WTC11 (cell line): ENCODE measurements around the gene TMEM9. TPM values are rescaled to one million over a fixed set of nuclear protein-coding genes. Genes with fewer than 3 reads are reported as not detected.

Source experiments
- ATAC-seq: fragments of 200-7000 bp; cut with Tn5 transposase; 2 replicates; pipeline ENCODE4 v1.10.0; 2021; ENCODE audit warnings: mild to moderate bottlenecking, moderate library complexity
- CTCF ChIA-PET: fragments of 300-600 bp; sonication (Branson Sonifier 250); formaldehyde crosslinking; loops from one replicate; lab custom pipeline; 2021; ENCODE audit warnings: antibody characterized with exemption; lab: Charles Lee
- POLR2A ChIA-PET: fragments of 350-600 bp; sonication (Branson Sonifier 250); formaldehyde crosslinking; loops from one replicate; lab custom pipeline; 2021; ENCODE audit warnings: antibody characterized with exemption; lab: Charles Lee
- DNase-seq: peaks from one replicate; pipeline ENCODE4 v3.0.0; 2021; ENCODE audit warnings: low spot score
- H3K27ac Mint-ChIP-seq: 2 replicates; pipeline ENCODE4 v1.8.0; 2021; ENCODE audit warnings: mixed read lengths
- H3K27me3 Mint-ChIP-seq: 2 replicates; pipeline ENCODE4 v1.8.0; 2021; ENCODE audit warnings: low read depth, mild to moderate bottlenecking, moderate library complexity, mixed read lengths
- H3K36me3 Mint-ChIP-seq: 2 replicates; pipeline ENCODE4 v1.8.0; 2021; ENCODE audit warnings: mixed read lengths
- H3K4me1 Mint-ChIP-seq: 2 replicates; pipeline ENCODE4 v1.8.0; 2022; ENCODE audit warnings: mixed read lengths
- H3K4me3 Mint-ChIP-seq: 2 replicates; pipeline ENCODE4 v1.8.0; 2021; ENCODE audit warnings: mild to moderate bottlenecking, moderate library complexity, mixed read lengths
- H3K9me3 Mint-ChIP-seq: 2 replicates; pipeline ENCODE4 v1.8.0; 2021; ENCODE audit warnings: mixed read lengths
- CDX4 ChIP-seq: fragments of 250-450 bp; sonication (Bioruptor Pico); IDR thresholded peaks from 2 replicates; pipeline ENCODE4 v1.9.0; 2021; ENCODE audit warnings: moderate library complexity, mild to moderate bottlenecking, inconsistent platforms, borderline replicate concordance
- CREB1 ChIP-seq: sonication (generic); formaldehyde crosslinking; IDR thresholded peaks from 2 replicates; pipeline ENCODE4 v1.8.0; 2023; ENCODE audit warnings: mild to moderate bottlenecking, missing genetic modification reagents
- CREM ChIP-seq: sonication (generic); formaldehyde crosslinking; IDR thresholded peaks from 2 replicates; pipeline ENCODE4 v1.8.1; 2022; ENCODE audit warnings: mild to moderate bottlenecking, missing genetic modification reagents, moderate library complexity
- E2F1 ChIP-seq: sonication (generic); formaldehyde crosslinking; IDR thresholded peaks from 2 replicates; pipeline ENCODE4 v1.8.0; 2022; ENCODE audit warnings: mild to moderate bottlenecking, missing genetic modification reagents
- ELF4 ChIP-seq: sonication (generic); formaldehyde crosslinking; IDR thresholded peaks from 2 replicates; pipeline ENCODE4 v1.8.1; 2022; ENCODE audit warnings: low read depth, mild to moderate bottlenecking, moderate library complexity, missing genetic modification reagents
- ETV6 ChIP-seq: sonication (generic); formaldehyde crosslinking; IDR thresholded peaks from 2 replicates; pipeline ENCODE4 v1.8.1; 2022; ENCODE audit warnings: mild to moderate bottlenecking, missing genetic modification reagents
- FOXJ3 ChIP-seq: sonication (generic); formaldehyde crosslinking; IDR thresholded peaks from 2 replicates; pipeline ENCODE4 v1.9.0; 2021; ENCODE audit warnings: missing genetic modification reagents, mild to moderate bottlenecking, borderline replicate concordance
- FOXK1 ChIP-seq: sonication (generic); formaldehyde crosslinking; IDR thresholded peaks from 2 replicates; pipeline ENCODE4 v1.8.0; 2022; ENCODE audit warnings: mild to moderate bottlenecking, moderate library complexity, missing genetic modification reagents
- FOXP1 ChIP-seq: sonication (generic); formaldehyde crosslinking; IDR thresholded peaks from 2 replicates; pipeline ENCODE4 v1.8.0; 2022; ENCODE audit warnings: missing genetic modification reagents, mild to moderate bottlenecking, moderate library complexity, borderline replicate concordance
- GABPB1 ChIP-seq: sonication (generic); formaldehyde crosslinking; IDR thresholded peaks from 2 replicates; pipeline ENCODE4 v1.8.1; 2023; ENCODE audit warnings: mild to moderate bottlenecking, missing genetic modification reagents
- GRHL2 ChIP-seq: fragments of 250-450 bp; sonication (Bioruptor Pico); IDR thresholded peaks from 2 replicates; pipeline ENCODE4 v1.8.0; 2022; ENCODE audit warnings: mild to moderate bottlenecking, moderate library complexity; ENCODE audit not compliant: insufficient replicate concordance, severe bottlenecking
- IRF2 ChIP-seq: sonication (generic); formaldehyde crosslinking; IDR thresholded peaks from 2 replicates; pipeline ENCODE4 v1.8.0; 2022; ENCODE audit warnings: low read depth, missing genetic modification reagents, borderline replicate concordance
- JAZF1 ChIP-seq: fragments of 250-450 bp; sonication (Bioruptor Pico); IDR thresholded peaks from 2 replicates; pipeline ENCODE4 v1.9.0; 2021; ENCODE audit warnings: moderate library complexity, mild to moderate bottlenecking, inconsistent platforms
- MXD4 ChIP-seq: fragments of 250-450 bp; sonication (Bioruptor Pico); IDR thresholded peaks from 2 replicates; pipeline ENCODE4 v1.8.0; 2021; ENCODE audit warnings: mild to moderate bottlenecking, moderate library complexity, borderline replicate concordance
- NFE2L1 ChIP-seq: sonication (generic); formaldehyde crosslinking; IDR thresholded peaks from 2 replicates; pipeline ENCODE4 v1.8.1; 2023; ENCODE audit warnings: missing genetic modification reagents
- NFYB ChIP-seq: sonication (generic); formaldehyde crosslinking; conservative IDR thresholded peaks from 2 replicates; pipeline ENCODE4 v1.8.0; 2022; ENCODE audit warnings: low read depth, missing genetic modification reagents
- NR3C1 ChIP-seq: sonication (generic); formaldehyde crosslinking; conservative IDR thresholded peaks from 2 replicates; pipeline ENCODE4 v1.8.1; 2023; ENCODE audit warnings: low read depth, mild to moderate bottlenecking, missing genetic modification reagents
- SMAD4 ChIP-seq: sonication (generic); formaldehyde crosslinking; IDR thresholded peaks from 2 replicates; pipeline ENCODE4 v1.8.0; 2022; ENCODE audit warnings: mild to moderate bottlenecking, missing genetic modification reagents
- TEAD4 ChIP-seq: sonication (generic); formaldehyde crosslinking; IDR thresholded peaks from 2 replicates; pipeline ENCODE4 v1.8.0; 2022; ENCODE audit warnings: mild to moderate bottlenecking, missing genetic modification reagents
- TP53 ChIP-seq: sonication (generic); formaldehyde crosslinking; IDR thresholded peaks from 2 replicates; pipeline ENCODE4 v1.8.1; 2023; ENCODE audit warnings: mild to moderate bottlenecking, missing genetic modification reagents
- ZBTB43 ChIP-seq: sonication (generic); formaldehyde crosslinking; IDR thresholded peaks from 2 replicates; pipeline ENCODE4 v1.8.1; 2023; ENCODE audit warnings: mild to moderate bottlenecking, missing genetic modification reagents
- ZNF121 ChIP-seq: sonication (generic); formaldehyde crosslinking; IDR thresholded peaks from 2 replicates; pipeline ENCODE4 v1.8.0; 2023; ENCODE audit warnings: missing genetic modification reagents
- ZNF232 ChIP-seq: sonication (generic); formaldehyde crosslinking; IDR thresholded peaks from 2 replicates; pipeline ENCODE4 v1.8.0; 2022; ENCODE audit warnings: mild to moderate bottlenecking, missing genetic modification reagents
- ZNF416 ChIP-seq: fragments of 250-450 bp; sonication (Bioruptor Pico); IDR thresholded peaks from 2 replicates; pipeline ENCODE4 v1.9.0; 2021; ENCODE audit warnings: mild to moderate bottlenecking, inconsistent platforms
- total RNA-seq: library from RNA; stranded (reverse); gene quantifications from 3 replicates; pipeline ENCODE4 v1.2.3, GENCODE V29; 2021
- TF ChIP-seq, protein P1 (sequence below): sonication (generic); formaldehyde crosslinking; IDR thresholded peaks from 2 replicates; pipeline ENCODE4 v1.8.1; 2022; ENCODE audit warnings: low read depth, mild to moderate bottlenecking, moderate library complexity, missing genetic modification reagents, borderline replicate concordance
- TF ChIP-seq, protein P2 (sequence below): fragments of 250-450 bp; sonication (Bioruptor Pico); IDR thresholded peaks from 2 replicates; pipeline ENCODE4 v2.1.2; 2022; ENCODE audit warnings: mild to moderate bottlenecking, moderate library complexity

Gene TMEM9
- total RNA-seq, 1 experiment from 2014 or later: 97.5 TPM

DNA sequence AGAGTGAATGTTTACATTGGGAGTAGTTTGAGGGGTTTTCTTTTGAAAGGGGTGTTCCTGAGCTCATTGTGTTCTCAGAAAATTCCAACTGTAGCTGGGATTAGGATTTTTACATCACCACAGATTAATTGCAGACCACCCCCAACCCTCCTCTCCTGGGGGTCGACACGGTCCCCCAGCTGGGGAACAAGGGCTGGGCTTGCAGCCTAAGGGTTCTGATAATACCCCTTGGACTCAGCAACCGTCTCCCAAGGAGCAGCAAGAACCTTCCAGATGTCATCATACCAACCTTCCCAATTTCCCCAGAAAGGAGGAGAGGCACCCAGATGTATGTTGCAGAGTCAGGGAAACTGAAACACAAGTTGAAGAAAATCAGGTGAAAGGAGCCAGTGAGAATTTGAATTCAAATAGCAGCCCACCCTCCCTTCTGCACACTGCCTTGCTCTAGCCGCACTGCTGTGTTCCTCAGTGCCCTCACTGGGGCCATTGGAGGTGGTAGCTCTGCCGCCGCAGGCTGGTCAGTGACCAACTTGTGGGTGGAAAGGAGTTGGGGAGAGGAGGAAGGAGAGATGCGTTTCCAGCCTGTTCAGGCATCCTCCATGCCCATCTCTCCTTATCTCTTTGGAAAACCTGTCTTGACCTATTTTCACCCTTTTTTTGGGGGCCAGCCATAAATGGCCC lies 21.7 kb upstream of the TMEM9 start (continued):
- TF ChIP-seq, protein P1, sequence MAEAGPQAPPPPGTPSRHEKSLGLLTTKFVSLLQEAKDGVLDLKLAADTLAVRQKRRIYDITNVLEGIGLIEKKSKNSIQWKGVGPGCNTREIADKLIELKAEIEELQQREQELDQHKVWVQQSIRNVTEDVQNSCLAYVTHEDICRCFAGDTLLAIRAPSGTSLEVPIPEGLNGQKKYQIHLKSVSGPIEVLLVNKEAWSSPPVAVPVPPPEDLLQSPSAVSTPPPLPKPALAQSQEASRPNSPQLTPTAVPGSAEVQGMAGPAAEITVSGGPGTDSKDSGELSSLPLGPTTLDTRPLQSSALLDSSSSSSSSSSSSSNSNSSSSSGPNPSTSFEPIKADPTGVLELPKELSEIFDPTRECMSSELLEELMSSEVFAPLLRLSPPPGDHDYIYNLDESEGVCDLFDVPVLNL (CRISPR knock-in tag): no peak
- TF ChIP-seq ELF4 (CRISPR knock-in tag) (no peak), GRHL2 (CRISPR knock-in tag) (no peak), NR3C1 (CRISPR knock-in tag) (no peak)

DNA sequence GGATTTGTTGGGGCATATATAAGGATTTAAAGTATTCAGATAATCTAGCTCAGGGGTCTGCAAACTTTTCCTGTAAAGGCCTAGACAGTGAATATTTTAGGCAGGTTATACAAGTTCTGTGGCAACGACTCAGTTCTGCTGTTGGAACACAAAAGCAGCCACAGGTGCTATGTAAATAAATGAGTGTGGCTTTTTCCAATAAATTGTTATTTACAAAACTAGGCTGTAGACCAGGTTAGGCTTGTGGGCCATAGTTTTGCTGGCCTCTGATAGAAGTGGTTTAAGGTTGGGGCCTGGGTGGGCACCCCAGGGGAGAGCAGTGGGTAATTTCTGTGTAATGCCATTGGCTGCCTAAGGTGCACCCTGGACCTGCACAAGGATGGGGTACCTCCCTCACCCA lies 19.5 kb upstream of the TMEM9 start:
- TF ChIP-seq GABPB1 (CRISPR knock-in tag) (no peak), CREB1 (no peak), ZNF416 (CRISPR knock-in tag) (no peak), FOXP1 (CRISPR knock-in tag) (no peak), JAZF1 (CRISPR knock-in tag) (no peak), FOXK1 (no peak)
- TF ChIP-seq, protein P2, sequence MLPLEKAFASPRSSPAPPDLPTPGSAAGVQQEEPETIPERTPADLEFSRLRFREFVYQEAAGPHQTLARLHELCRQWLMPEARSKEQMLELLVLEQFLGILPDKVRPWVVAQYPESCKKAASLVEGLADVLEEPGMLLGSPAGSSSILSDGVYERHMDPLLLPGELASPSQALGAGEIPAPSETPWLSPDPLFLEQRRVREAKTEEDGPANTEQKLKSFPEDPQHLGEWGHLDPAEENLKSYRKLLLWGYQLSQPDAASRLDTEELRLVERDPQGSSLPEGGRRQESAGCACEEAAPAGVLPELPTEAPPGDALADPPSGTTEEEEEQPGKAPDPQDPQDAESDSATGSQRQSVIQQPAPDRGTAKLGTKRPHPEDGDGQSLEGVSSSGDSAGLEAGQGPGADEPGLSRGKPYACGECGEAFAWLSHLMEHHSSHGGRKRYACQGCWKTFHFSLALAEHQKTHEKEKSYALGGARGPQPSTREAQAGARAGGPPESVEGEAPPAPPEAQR (CRISPR knock-in tag): no peak
- Mint-ChIP-seq H3K4me1 (peaks cover 19% of the 10 kb centered on the region), H3K4me3 (no peak overlapping the region), H3K27ac (no peak overlapping the region), H3K36me3 (peaks cover under 1% of the 10 kb centered on the region; the same call in 1 of the 2 replicates), H3K9me3 (peaks cover 4% of the 10 kb centered on the region), H3K27me3 (peaks cover 31% of the 10 kb centered on the region)
- ATAC-seq (no peak), DNase-seq (no peak)
- ChIA-PET CTCF (interaction anchor here (1.1 to 1.7 kb wide), 3 partner anchors 11 to 55 kb away, joined by 3 to 6 read pairs (median 3); no protein-coding TSS in a partner anchor), POLR2A (interaction anchor here (0.6 kb wide), 1 partner anchor 20 kb away, joined by 4 read pairs; no protein-coding TSS in a partner anchor)

DNA sequence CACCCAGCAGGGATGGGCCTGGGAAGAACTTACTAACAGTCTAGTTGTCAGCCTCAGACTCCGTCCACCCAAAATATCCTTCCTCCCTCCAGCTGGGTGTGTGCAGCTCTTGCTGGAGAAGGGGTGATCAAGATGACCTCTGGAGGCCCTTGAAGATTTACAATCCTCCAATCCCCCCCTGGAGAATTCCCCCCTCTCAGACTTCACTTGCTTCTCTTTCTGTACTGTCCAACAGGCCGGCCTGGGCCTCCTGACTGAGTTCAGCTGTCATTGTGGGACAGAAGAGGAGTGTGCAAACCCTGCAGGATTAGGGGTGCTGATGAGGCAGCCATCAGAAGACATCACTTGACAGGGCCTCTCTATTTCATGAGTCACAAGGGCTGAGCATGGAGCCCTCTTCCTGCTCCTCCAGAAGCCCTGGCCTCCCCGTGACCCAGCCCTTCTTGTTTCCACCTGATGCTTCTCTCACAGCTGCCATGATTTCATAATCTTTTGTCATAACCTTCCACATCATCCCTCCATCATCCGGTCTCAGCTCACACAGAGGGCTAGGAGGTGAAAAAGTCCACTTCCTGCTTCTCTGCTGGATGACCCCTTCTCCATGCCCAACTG lies 18.8 kb upstream of the TMEM9 start:
- ATAC-seq (no peak), DNase-seq (no peak)
- Mint-ChIP-seq H3K27ac (no peak overlapping the region), H3K27me3 (peaks cover 31% of the 10 kb centered on the region), H3K9me3 (no peaks in the 10 kb centered on the region; the same call in 1 of the 2 replicates), H3K4me3 (no peak overlapping the region), H3K36me3 (no peaks in the 10 kb centered on the region), H3K4me1 (peaks cover 19% of the 10 kb centered on the region)
- ChIA-PET CTCF (no interaction called here), POLR2A (no interaction called here)
- TF ChIP-seq ZNF416 (CRISPR knock-in tag) (no peak), ZNF121 (CRISPR knock-in tag) (no peak), CDX4 (no peak), CREM (CRISPR knock-in tag) (no peak), ZBTB43 (CRISPR knock-in tag) (no peak), NFE2L1 (CRISPR knock-in tag) (no peak), MXD4 (CRISPR knock-in tag) (no peak), SMAD4 (CRISPR knock-in tag) (no peak), ETV6 (CRISPR knock-in tag) (no peak), TP53 (CRISPR knock-in tag) (no peak), ZNF232 (CRISPR knock-in tag) (no peak), TEAD4 (no peak), E2F1 (no peak), IRF2 (CRISPR knock-in tag) (no peak), NFYB (CRISPR knock-in tag) (no peak), FOXJ3 (CRISPR knock-in tag) (no peak)
- TF ChIP-seq, protein P1 (CRISPR knock-in tag): no peak
